Fibroblast of lung (primary cell): ENCODE results near the gene AKNA. TPM values are rescaled to one million over a fixed set of nuclear protein-coding genes. Genes with fewer than 3 reads are reported as not detected.

Source experiments
- DNase-seq, 2 donors: peaks; one replicate each; pipeline versions ENCODE4 v3.0.0 to v3.0.0-alpha.2; 2010; ENCODE audit warnings: low read depth in 2 of 2
- H2AFZ ChIP-seq: 2 replicates; pipeline ENCODE4 v1.5.1; 2012; ENCODE audit warnings: low read length, control low read depth, inconsistent platforms
- H3K27ac ChIP-seq: 2 replicates; pipeline ENCODE4 v1.5.1; 2011; ENCODE audit warnings: low read length, control low read depth; ENCODE audit not compliant: insufficient read depth
- H3K27me3 ChIP-seq: 2 replicates; pipeline ENCODE4 v1.5.1; 2011; ENCODE audit warnings: mild to moderate bottlenecking, low read length; ENCODE audit not compliant: control insufficient read depth, insufficient read depth
- H3K36me3 ChIP-seq: 2 replicates; pipeline ENCODE4 v1.5.1; 2011; ENCODE audit warnings: low read length; ENCODE audit not compliant: control insufficient read depth, insufficient read depth
- H3K4me1 ChIP-seq: 2 replicates; pipeline ENCODE4 v1.5.1; 2011; ENCODE audit warnings: low read length; ENCODE audit not compliant: control insufficient read depth, insufficient read depth; ENCODE audit errors: extremely low read depth
- H3K4me2 ChIP-seq: 2 replicates; pipeline ENCODE4 v1.5.1; 2011; ENCODE audit warnings: low read length, control low read depth; ENCODE audit not compliant: insufficient read depth; ENCODE audit errors: extremely low read depth
- H3K4me3 ChIP-seq, 4 experiments: fragments of 200-600 bp in 1 of 4; sonication (generic) in 1 of 4; replicated peaks in 1 of 4; 2 replicates each; pipeline ENCODE4 v1.5.1; 2011 to 2016; ENCODE audit warnings: low read length in 4 of 4, low read depth in 3 of 4, mild to moderate bottlenecking in 3 of 4, control low read depth in 2 of 4, inconsistent platforms in 1 of 4, mixed read lengths in 1 of 4; ENCODE audit not compliant: insufficient read depth in 1 of 4; ENCODE audit errors: control extremely low read depth in 1 of 4
- H3K79me2 ChIP-seq: 2 replicates; pipeline ENCODE4 v1.5.1; 2012; ENCODE audit warnings: mild to moderate bottlenecking, low read length, inconsistent platforms; ENCODE audit not compliant: control insufficient read depth, insufficient read depth
- H3K9ac ChIP-seq: 2 replicates; pipeline ENCODE4 v1.5.1; 2011; ENCODE audit warnings: mild to moderate bottlenecking, low read length, control low read depth; ENCODE audit not compliant: insufficient read depth
- H3K9me3 ChIP-seq: 2 replicates; pipeline ENCODE4 v1.5.1; 2012; ENCODE audit warnings: low read depth, low read length; ENCODE audit not compliant: control insufficient read depth, insufficient read depth
- H4K20me1 ChIP-seq: 2 replicates; pipeline ENCODE4 v1.5.1; 2011; ENCODE audit warnings: low read length; ENCODE audit not compliant: control insufficient read depth, insufficient read depth; ENCODE audit errors: extremely low read depth
- CTCF ChIP-seq, 2 donors: IDR thresholded peaks in 1 of 2; conservative IDR thresholded peaks in 1 of 2; 1 replicate in 1 of 2; 2 replicates in 1 of 2; pipeline ENCODE4 v1.5.1; 2011 to 2012; ENCODE audit warnings: low read length in 2 of 2, control low read depth in 1 of 2, inconsistent platforms in 1 of 2, low read depth in 1 of 2, mild to moderate bottlenecking in 1 of 2
- EZH2 ChIP-seq: IDR thresholded peaks from 2 replicates; pipeline ENCODE4 v1.5.1; 2012; ENCODE audit warnings: low read length, control low read depth, mild to moderate bottlenecking; ENCODE audit errors: missing control alignments
- polyA plus RNA-seq, 2 donors: library from polyadenylated mRNA; depleted of rRNA in 1 of 2; stranded (reverse) in 1 of 2; unstranded in 1 of 2; fragments of >200 nt; gene quantifications; 2 replicates each; pipeline ENCODE4 v1.2.1, GENCODE V29; 2011 to 2012; ENCODE audit warnings: missing spikeins in 1 of 2
- total RNA-seq: library from RNA; depleted of rRNA; stranded (reverse); fragments of >200 nt; gene quantifications from 2 replicates; pipeline ENCODE4 v1.2.1, GENCODE V29; 2014

The AKNA gene
- total and polyA plus RNA-seq, 2 donors (not counting 1 experiment from before 2014, with no cell fraction given), result 5.6 to 19.3 TPM

DNA sequence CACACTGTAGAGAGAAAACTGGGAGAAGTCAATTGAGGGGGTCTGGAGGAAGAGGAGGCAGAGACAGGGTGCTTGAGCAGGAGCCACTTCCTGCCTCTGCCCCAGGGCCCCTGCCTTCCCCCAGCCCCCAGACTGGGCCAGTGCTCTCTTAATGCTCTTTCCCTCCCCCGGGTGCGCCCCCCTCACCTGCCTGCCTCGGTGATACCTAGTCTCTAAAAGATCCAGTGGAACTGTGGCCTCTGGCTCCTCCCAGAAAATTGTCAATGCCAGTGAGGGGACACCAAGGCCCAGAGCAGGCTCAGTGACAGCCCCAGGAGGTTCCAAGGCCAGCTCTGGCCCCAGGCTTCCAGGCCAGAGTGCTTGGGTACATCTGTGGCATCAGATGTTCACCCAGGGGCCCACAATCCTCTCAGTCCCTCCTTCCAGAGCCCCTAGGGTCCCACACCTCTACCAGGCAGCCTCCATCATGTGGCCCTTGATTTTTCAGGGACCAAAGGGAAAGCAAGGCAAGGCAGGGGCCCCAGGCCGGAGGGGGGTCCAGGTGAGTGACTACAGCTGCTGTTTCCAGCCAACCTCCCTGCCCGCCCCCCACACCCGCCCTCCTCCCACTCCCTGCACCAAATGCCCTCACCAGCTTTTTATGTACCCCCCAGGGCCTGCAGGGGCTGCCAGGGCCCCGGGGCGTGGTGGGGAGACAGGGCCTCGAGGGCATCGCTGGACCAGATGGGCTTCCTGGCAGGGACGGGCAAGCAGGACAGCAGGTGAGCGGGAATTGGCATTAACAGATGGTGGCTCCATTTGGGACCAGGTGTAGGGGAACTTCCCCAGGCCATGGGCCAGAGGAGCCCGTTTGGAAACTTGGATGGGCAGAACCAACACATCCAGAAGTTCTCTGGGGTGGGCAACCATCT lies 98.0 kb downstream of the AKNA start:
- H4K20me1 ChIP-seq, result no peaks in the 10 kb centered on the region
- H2AFZ ChIP-seq, result no peak overlapping the region
- H3K9ac ChIP-seq, result no peak overlapping the region
- peaks cover 3% of the 10 kb centered on the region for H3K36me3 ChIP-seq
- H3K9me3 ChIP-seq, result no peaks in the 10 kb centered on the region
- TF ChIP-seq EZH2 (no peak), CTCF (conservative IDR thresholded peaks at IDR 0.05 in 1 of 2, IDR thresholded peaks at IDR 0.05 in 1 of 2; ENCODE audit: low read depth in 1 of 2, low read length in 2 of 2) (no peak)
- no peak overlapping the region for H3K4me3 ChIP-seq
- no peak overlapping the region for H3K27ac ChIP-seq
- no peaks in the 10 kb centered on the region for H3K79me2 ChIP-seq
- no peak for DNase-seq
- H3K4me1 ChIP-seq, result peaks cover 13% of the 10 kb centered on the region
- no peaks in the 10 kb centered on the region for H3K27me3 ChIP-seq
- H3K4me2 ChIP-seq, result no peak overlapping the region

GRCh38 chr9:114289106-114289505 lies 98.7 kb downstream of the AKNA start:
- Histone ChIP-seq H3K9me3 (no peaks in the 10 kb centered on the region), H3K36me3 (peaks cover 3% of the 10 kb centered on the region), H3K4me3 (no peak overlapping the region), H3K27ac (no peak overlapping the region), H2AFZ (no peak overlapping the region), H3K27me3 (no peaks in the 10 kb centered on the region), H3K4me2 (no peak overlapping the region), H3K9ac (no peak overlapping the region), H3K4me1 (peaks cover 14% of the 10 kb centered on the region), H4K20me1 (no peaks in the 10 kb centered on the region), H3K79me2 (no peaks in the 10 kb centered on the region)
- TF ChIP-seq EZH2 (no peak), CTCF (conservative IDR thresholded peaks at IDR 0.05 in 1 of 2, IDR thresholded peaks at IDR 0.05 in 1 of 2; ENCODE audit: low read depth in 1 of 2, low read length in 2 of 2) (no peak)
- DNase-seq, result no peak

GRCh38 chr9:114288193-114289091 lies 99.3 kb downstream of the AKNA start:
- Histone ChIP-seq H3K4me2 (no peak overlapping the region), H3K9me3 (no peaks in the 10 kb centered on the region), H3K27me3 (no peaks in the 10 kb centered on the region), H3K4me3 (no peak overlapping the region), H3K4me1 (peaks cover 14% of the 10 kb centered on the region), H3K36me3 (peaks cover 3% of the 10 kb centered on the region), H2AFZ (no peak overlapping the region), H4K20me1 (no peaks in the 10 kb centered on the region), H3K27ac (no peak overlapping the region), H3K79me2 (no peaks in the 10 kb centered on the region), H3K9ac (no peak overlapping the region)
- no peak for TF ChIP-seq EZH2
- no peak for TF ChIP-seq CTCF (conservative IDR thresholded peaks at IDR 0.05 in 1 of 2, IDR thresholded peaks at IDR 0.05 in 1 of 2; ENCODE audit: low read depth in 1 of 2, low read length in 2 of 2)
- peak in 1 of 2 donors; percentile 81 for DNase-seq
